HG03575 (cell line): ENCODE measurements around the gene MYH6.
"Not testable (repeated sequence)": the region's sequence is repeated elsewhere in the genome, so short reads cannot be mapped to it uniquely, and the experiment has no call there.

ENCODE experiments used
- ATAC-seq: cut with Tn5 transposase; IDR thresholded peaks from one replicate; pipeline ENCODE4 v1.9.1; 2021; ENCODE audit not compliant: unreplicated experiment, insufficient number of reproducible peaks, low FRiP score; ENCODE audit errors: extremely low read depth

The MYH6 gene

GRCh38 chr14:23437133-23438100, 29.3 kb upstream of the MYH6 start:
- no peak for ATAC-seq

DNA sequence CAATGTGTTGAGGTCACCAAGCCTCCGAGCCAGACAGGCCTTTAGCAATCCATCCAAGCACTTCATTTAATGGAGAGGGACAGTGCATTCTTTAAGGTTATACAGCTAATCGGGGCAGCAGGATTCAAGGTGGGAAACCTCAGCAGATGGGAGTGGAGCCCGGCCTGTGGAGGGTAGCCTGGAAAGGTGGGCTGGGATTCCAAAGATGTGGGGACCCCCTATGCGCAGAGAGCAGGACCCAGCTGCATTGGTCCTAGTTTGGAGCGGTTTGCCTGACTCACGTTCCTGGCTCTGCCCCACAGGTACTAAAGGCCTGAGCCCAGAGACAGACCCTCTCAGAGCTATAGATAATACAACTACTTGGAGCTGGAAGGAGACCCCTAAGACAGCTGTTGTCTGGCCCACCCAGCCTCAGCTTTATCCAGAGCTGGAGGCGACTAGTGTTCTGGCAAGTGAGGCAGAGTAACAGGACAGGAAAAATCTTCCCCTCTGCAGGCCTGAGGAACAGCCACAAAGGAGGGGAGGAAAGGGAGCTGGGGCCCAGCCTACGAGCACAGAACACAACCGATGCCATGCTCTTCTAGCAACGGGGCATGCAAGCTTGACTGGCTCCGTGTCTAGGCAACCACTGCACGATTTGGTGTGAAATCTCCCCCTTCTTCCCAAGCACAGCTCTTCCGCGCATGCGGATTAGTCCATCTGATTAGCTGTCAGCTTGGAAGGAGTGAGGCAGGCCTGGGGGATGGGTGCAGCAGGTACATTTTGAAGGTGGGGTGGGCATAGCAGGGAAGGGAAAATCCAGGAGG, 28.5 kb upstream of the MYH6 start:
- ATAC-seq, result no peak

GRCh38 chr14:23435543-23436326, 27.7 kb upstream of the MYH6 start, which contains the start of gene MYH7:
Gene MYH7, minus strand, starts transcription at chr14:23435660. Its CDS starts 1,928 bp downstream, at chr14:23433732.
- ATAC-seq, result no peak

GRCh38 chr14:23434488-23435222, 26.6 kb upstream of the MYH6 start:
- no peak for ATAC-seq

- no peak for ATAC-seq
These were observed 25.4 kb upstream of the MYH6 start for GRCh38 chr14:23433457-23433856.

DNA sequence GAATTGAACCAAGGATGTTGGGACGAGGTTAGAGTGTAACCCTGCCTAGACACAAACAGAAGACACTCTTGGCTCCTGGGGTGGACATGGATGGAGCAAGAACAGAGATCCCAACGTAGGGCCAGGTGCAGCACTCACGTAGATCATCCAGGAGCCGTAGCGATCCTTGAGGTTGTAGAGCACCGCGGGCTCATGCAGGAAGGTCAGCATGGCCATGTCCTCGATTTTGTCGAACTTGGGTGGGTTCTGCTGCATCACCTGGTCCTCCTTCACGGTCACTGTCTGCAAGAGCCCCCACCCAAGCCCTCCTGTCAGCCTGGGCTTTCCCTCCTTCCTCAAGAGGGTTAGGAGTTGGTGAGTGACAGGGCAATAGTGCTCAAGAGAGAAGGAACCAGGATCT, 24.9 kb upstream of the MYH6 start:
- ATAC-seq, result no peak

DNA sequence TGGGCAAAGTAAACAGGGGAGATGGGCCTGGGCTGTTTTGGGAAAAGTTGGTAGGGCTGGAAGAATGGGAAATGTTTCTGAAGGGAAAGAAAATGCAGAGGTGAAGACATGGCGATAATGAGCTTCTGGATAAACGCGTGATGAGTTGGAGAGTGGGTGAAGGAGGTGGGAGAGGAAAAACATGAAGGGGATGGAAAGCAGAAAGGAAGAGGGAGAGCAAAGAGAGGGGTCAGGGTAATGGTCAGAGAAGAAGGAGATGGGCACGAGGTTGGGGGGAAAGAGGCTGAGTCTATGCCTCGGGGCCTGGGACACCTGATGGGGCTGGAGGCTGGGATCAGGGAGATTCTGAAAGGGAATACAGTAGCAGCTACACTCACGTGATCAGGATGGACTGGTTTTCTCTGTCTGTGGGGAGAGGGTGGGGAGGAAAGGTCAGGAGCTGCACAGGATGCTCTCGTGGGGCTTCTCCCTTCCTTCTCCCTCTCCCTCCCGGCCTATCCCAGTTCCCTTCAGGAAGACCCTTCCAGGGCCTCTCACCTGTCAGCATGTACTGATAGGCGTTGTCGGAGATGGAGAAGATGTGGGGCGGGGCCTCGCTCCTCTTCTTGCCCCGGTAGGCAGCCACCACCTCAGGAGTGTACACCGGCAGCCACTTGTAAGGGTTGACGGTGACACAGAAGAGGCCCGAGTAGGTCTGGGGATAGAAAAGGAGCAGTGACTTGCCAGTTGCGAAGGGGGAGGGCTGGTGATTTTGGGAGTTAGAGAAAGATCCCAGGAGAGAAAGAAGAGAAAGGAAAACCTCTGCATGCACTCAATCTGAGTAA, 24.2 kb upstream of the MYH6 start:
- ATAC-seq, result no peak

- ATAC-seq, result no peak
These were observed 23.4 kb upstream of the MYH6 start for GRCh38 chr14:23431486-23431885.

- ATAC-seq, result no peak
These were observed 22.6 kb upstream of the MYH6 start for GRCh38 chr14:23430723-23431085.

GRCh38 chr14:23430016-23430722, 22.1 kb upstream of the MYH6 start:
- no peak for ATAC-seq

- no peak for ATAC-seq
These were observed 20.8 kb upstream of the MYH6 start for GRCh38 chr14:23428686-23429495.

DNA sequence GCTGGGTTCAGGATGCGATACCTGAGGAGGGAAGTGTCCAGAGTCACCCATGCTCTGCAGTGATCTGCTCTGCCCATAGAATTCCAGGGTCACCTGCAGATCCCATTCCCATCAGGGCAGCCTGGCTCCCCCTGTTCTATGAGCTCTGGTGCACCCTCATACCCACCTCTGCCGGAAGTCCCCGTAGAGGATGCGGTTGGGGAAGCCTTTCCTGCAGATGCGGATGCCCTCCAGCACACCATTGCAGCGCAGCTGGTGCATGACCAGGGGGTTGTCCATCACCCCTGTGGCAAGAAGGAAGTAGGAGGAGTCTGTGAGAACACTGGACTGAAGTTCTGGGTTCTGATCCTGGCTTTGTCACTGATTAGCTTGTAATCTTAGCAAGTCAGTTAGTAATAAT, 17.7 kb upstream of the MYH6 start:
- ATAC-seq, result not testable (repeated sequence)

GRCh38 chr14:23425169-23425568, 17.1 kb upstream of the MYH6 start:
- no peak for ATAC-seq

- ATAC-seq, result no peak
These were observed 15.6 kb upstream of the MYH6 start for GRCh38 chr14:23423657-23424056.

GRCh38 chr14:23421594-23421993, 13.5 kb upstream of the MYH6 start:
- no peak for ATAC-seq

DNA sequence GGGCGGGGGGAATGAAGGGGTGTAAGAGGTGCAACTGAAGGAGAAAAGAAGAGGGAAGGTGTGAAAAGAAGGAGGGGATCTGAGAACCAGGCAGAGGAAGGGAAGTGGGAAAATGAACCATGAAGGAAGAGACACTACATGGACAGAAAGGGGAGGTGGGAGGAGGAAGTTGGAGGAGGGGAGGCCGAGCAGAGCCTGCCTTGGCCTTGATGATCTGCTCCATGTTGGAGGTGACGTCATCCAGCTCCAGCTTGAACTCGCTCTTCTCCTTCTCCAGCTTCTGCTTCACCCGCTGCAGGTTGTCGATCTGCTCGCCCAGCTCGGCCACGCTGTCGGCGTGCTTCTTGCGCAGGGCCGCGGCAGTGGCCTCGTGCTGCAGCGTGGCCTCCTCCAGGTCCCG, 11.6 kb upstream of the MYH6 start:
- not testable (repeated sequence) for ATAC-seq
